ENCODE data around the gene HTT.

HTT gene

GRCh38 chr4:3253808-3254207 is 179.3 kb downstream of the HTT start:
- DNase-seq: no peak

- DNase-seq: no peak
Measured at GRCh38 chr4:3254302-3255131, 180.0 kb downstream of the HTT start.

- no peak for DNase-seq
Measured at GRCh38 chr4:3255611-3256186, 181.2 kb downstream of the HTT start.

- no peak for DNase-seq
Measured at GRCh38 chr4:3256230-3257102, 182.0 kb downstream of the HTT start.

- DNase-seq: no peak
Measured at GRCh38 chr4:3257103-3257555, 182.6 kb downstream of the HTT start.

- no peak for DNase-seq
Measured at GRCh38 chr4:3257556-3258482, 183.3 kb downstream of the HTT start.

GRCh38 chr4:3261411-3262207 is 187.1 kb downstream of the HTT start:
- DNase-seq: no peak

- DNase-seq: no peak
Measured at GRCh38 chr4:3262208-3263052, 187.9 kb downstream of the HTT start.

- DNase-seq: no peak
Measured at GRCh38 chr4:3263053-3263875, 188.8 kb downstream of the HTT start.

- DNase-seq: no peak
Measured at GRCh38 chr4:3263876-3264193, 189.4 kb downstream of the HTT start.

GRCh38 chr4:3266076-3266475 is 191.6 kb downstream of the HTT start:
- DNase-seq: no peak

- no peak for DNase-seq
Measured at GRCh38 chr4:3267576-3268394, 193.3 kb downstream of the HTT start.

GRCh38 chr4:3268395-3269104 is 194.1 kb downstream of the HTT start:
- DNase-seq: no peak

- DNase-seq: no peak
Measured at GRCh38 chr4:3269105-3269927, 194.8 kb downstream of the HTT start.

GRCh38 chr4:3269991-3270611 is 195.6 kb downstream of the HTT start:
- DNase-seq: no peak

GRCh38 chr4:3271131-3271530 is 196.7 kb downstream of the HTT start:
- DNase-seq: no peak

- no peak for DNase-seq
Measured at GRCh38 chr4:3276986-3277385, 202.5 kb downstream of the HTT start.
